GM19468 (cell line): ENCODE measurements around the gene IMMP2L.
"Not testable (repeated sequence)": the region's sequence is repeated elsewhere in the genome, so short reads cannot be mapped to it uniquely, and the experiment has no call there.

ENCODE experiments used
- ATAC-seq: cut with Tn5 transposase; IDR thresholded peaks from one replicate; pipeline ENCODE4 v1.9.1; 2021; ENCODE audit warnings: mild to moderate bottlenecking, moderate library complexity, moderate number of reproducible peaks; ENCODE audit not compliant: unreplicated experiment; ENCODE audit errors: extremely low read depth

IMMP2L gene

GRCh38 chr7:111290419-111290818 is 271.9 kb downstream of the IMMP2L start:
- ATAC-seq = no peak

DNA sequence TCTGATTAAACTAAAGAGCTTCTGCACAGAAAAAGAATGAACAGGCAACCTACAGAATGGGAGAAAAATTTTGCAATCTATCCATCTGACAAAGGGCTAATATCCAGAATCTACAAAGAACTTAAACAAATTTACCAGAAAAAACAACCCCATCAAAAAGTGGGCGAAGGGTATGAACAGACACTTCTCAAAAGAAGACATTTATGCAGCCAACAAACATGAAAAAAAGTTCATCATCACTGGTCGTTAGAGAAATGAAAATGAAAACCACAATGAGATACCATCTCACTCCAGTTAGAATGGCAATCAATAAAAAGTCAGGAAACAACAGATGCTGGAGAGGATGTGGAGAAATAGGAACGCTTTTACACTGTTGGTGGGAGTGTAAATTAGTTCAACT is 273.9 kb downstream of the IMMP2L start:
- not testable (repeated sequence) for ATAC-seq

DNA sequence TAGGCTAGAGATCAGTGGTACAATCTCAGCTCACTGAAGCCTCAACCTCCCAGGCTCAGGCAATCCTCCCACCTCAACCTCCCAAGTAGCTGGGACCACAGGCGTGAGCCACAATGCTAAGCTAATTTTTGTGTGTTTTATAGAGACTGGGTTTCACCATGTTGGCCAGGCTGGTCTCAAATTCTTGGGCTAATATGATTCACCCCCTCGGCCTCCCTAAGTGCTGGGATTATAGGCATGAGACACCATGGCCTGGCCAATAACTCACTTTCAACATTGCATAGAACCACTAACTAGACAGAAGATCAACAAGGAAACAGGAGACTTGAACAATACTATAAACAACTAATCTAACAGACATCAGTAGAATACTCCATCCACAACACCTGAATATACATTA is 279.7 kb downstream of the IMMP2L start:
- ATAC-seq = no peak

DNA sequence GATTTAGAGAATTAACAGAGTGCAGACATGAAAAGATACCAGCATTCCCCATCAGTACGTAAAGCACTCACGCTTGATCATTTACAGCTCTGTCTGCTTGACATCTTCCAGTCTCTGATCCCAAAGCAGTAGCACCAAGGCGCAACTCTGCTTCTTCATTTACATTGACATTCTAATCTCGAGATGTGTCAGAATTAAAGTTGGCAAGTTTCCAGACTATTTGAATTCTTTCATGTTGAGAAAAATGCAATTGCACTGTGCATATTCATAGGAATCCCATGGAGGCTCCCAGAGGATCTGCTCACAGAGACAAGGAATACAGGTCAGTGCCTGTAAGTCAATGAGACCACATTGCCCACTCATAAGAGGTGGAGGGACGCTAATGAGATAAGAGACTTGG is 287.4 kb downstream of the IMMP2L start:
- ATAC-seq = no peak

GRCh38 chr7:111272092-111272491 is 290.2 kb downstream of the IMMP2L start:
- ATAC-seq = no peak

DNA sequence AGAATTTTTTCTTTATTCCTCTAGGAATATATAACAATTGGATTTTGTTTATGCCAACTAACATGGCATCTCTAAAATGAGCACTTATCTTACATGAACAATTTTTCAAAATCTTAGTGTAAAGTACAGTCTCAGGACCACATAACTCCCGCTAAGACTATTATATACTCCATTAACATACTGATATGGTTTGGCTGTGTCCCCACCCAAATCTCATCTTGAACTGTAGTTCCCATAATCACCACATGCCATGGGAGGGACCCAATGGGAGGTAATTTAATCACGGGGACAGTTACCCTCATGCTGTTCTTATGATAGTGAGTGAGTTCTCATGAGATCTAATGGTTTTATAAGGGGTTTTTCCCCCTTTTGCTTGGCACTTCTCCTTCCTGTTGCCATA is 291.5 kb downstream of the IMMP2L start:
- not testable (repeated sequence) for ATAC-seq

- no peak for ATAC-seq
Observed at GRCh38 chr7:111268941-111269340, 293.4 kb downstream of the IMMP2L start.

GRCh38 chr7:111266613-111267012 is 295.7 kb downstream of the IMMP2L start:
- ATAC-seq = no peak

DNA sequence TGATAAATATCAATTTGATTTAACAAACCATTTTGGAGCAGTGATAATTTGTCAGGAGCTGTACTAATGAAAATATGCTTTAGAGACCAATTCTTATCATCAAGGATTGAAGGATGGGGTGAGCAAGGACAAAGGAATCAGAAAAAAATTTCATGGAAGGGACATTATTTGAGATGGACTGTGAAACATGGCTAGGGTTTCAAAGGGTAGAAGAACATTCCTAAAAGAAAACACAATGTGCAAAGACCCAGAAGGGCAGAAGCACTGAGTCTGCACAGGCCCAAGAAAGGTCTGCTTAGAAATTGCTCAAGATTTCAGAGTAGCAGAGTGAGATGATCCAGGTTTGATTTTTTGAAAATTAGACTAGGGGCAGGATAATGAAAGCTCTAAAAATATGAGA is 296.9 kb downstream of the IMMP2L start:
- no peak for ATAC-seq

DNA sequence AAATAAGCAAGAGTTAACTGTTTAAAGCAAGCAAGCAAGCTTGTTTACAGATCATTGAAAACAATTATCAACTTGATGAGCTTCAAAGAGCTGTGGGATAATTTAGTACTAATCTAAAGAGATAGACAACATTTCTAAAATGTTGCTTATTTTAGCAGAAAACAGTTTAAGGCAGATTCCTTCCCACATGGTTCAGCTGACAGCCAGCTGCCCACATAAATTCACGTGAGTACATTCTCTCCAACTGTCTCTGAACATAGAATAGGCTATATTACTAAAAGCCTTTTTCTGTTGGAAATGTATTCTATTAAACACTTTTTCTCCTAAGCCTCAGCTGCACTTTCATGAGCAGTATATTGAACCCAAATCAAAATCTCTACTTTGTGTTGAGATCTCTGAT is 297.3 kb downstream of the IMMP2L start:
- no peak for ATAC-seq

- no peak for ATAC-seq
Observed at GRCh38 chr7:111264111-111264868, 298.0 kb downstream of the IMMP2L start.

DNA sequence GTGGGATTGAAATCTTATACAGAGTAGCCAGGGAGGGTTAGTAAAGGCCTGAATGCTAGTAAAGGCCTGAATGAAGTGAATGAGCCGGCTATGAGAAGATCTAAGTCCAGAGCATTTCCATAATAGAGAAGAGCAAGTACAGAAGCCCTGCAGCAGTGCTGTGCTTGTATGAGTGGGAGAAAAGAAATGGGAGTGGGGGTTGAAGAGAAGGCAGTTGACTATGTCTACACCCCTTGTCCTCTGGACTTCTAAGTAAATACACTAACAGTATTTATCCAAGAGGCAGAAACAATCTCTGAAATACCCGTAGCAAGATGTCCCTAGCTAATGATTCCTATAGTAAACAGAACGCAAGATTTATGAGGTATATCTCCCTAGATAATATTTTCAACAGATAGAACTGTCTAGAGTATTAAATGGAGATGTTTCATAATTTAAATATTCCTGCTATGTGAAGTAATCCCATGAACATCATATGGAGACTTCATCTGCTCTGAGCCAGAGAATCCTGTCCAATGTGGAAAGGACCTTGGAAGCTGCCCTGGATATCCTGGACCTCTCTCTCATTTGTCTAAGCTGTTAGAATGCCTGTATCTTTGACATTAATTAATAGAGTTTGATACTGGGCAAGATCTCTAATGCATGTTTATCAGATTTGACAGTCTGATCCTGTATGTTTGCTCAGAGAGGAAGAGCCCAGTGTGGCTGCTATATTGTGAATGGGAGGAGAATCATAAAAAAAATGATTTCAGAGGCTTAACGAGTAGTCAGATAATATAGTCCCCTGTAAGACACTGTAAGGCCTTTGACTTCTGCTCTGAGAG is 299.8 kb downstream of the IMMP2L start:
- ATAC-seq = no peak

- no peak for ATAC-seq
Observed at GRCh38 chr7:111261496-111261895, 300.8 kb downstream of the IMMP2L start.

DNA sequence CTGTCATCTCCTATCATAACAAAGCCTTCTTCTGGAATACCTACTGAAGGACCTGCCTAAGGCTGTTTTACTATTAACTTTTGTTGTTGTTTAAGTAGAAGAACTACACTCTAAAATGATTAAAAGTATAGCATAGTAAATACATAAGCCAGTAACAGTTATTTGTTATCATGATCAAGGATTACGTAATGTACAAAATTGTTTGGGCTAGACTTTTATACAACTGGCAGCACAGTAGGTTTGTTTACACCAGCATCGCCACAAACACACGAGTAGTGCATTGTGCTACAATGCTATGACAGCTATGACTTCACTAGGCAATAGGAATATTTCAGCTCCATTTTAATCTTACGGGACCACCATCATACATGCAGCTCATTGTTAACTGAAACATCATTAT is 302.3 kb downstream of the IMMP2L start:
- ATAC-seq = no peak

DNA sequence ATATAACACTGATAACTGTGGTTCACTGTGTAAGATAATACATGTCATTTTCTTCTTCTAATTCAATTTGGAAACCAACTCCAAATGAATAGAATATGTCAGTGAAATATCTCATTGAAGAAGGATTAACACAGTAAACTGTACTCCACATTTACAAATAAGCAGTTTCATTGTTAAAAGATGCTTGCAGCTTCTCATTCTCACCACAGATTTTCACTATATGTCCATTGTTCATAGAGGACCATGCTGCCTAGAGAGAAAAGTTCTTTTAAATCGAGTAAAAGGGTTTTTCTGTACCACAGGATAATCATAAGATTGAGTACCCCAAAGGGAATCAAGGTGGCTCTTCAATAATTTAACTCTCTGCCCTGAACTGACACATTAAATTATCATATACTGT is 305.9 kb downstream of the IMMP2L start:
- no peak for ATAC-seq

GRCh38 chr7:111255576-111255975 is 306.7 kb downstream of the IMMP2L start:
- no peak for ATAC-seq

DNA sequence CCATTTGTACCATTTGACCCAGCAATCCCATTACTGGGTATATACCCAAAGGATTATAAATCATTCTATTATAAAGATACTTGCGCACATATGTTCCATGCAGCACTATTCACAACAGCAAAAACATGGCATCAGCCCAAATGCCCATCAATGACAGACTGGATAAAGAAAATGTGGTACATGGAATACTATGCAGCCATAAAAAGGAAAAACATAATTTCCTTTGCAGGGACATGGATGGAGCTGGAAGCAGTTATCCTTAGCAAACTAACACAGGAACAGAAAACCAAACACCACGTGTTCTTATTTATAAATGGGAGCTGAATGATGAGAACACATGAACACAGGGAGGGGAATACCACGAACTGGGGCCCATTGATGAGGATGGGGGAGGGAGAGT is 310.9 kb downstream of the IMMP2L start:
- not testable (repeated sequence) for ATAC-seq

DNA sequence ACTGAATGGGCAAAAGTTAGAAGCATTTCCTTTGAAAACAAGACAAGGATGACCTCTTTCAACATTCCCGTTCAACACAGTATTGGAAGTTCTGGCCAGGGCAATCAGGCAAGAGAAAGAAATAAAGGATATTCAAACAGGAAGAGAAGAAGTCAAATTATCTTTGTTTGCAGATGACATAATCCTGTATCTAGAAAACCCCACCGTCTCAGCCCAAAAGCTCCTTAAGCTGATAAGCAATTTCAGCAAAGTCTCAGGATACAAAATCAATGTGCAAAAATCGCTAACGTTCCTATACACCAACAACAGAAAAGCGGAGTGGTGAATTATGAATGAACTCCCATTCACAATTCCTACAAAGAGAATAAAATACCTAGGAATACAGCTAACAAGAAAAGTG is 312.5 kb downstream of the IMMP2L start:
- not testable (repeated sequence) for ATAC-seq

GRCh38 chr7:111242141-111242755 is 320.0 kb downstream of the IMMP2L start:
- no peak for ATAC-seq

GRCh38 chr7:111240371-111240770 is 321.9 kb downstream of the IMMP2L start:
- ATAC-seq = peak; percentile 59

GRCh38 chr7:111239437-111239836 is 322.9 kb downstream of the IMMP2L start:
- ATAC-seq = no peak
